Keratinocyte (primary cell): ENCODE measurements around the gene CARD11.

Source experiments
- EZH2 ChIP-seq: IDR thresholded peaks from one replicate; pipeline ENCODE4 v1.6.1; 2012; ENCODE audit warnings: inconsistent platforms, mild to moderate bottlenecking, low read length, moderate library complexity
- TF ChIP-seq, protein P1 (sequence below), 3 experiments: IDR thresholded peaks in 1 of 3; conservative IDR thresholded peaks in 1 of 3; optimal IDR thresholded peaks in 1 of 3; 2 replicates in 2 of 3; 3 replicates in 1 of 3; pipeline versions ENCODE3 to v1.5.1; 2011; ENCODE audit warnings: low read length in 3 of 3, mild to moderate bottlenecking in 3 of 3, moderate library complexity in 2 of 3, control low read depth in 1 of 3, inconsistent platforms in 1 of 3; ENCODE audit not compliant: insufficient read depth in 2 of 3; ENCODE audit errors: extremely low read depth in 1 of 3

DNA sequence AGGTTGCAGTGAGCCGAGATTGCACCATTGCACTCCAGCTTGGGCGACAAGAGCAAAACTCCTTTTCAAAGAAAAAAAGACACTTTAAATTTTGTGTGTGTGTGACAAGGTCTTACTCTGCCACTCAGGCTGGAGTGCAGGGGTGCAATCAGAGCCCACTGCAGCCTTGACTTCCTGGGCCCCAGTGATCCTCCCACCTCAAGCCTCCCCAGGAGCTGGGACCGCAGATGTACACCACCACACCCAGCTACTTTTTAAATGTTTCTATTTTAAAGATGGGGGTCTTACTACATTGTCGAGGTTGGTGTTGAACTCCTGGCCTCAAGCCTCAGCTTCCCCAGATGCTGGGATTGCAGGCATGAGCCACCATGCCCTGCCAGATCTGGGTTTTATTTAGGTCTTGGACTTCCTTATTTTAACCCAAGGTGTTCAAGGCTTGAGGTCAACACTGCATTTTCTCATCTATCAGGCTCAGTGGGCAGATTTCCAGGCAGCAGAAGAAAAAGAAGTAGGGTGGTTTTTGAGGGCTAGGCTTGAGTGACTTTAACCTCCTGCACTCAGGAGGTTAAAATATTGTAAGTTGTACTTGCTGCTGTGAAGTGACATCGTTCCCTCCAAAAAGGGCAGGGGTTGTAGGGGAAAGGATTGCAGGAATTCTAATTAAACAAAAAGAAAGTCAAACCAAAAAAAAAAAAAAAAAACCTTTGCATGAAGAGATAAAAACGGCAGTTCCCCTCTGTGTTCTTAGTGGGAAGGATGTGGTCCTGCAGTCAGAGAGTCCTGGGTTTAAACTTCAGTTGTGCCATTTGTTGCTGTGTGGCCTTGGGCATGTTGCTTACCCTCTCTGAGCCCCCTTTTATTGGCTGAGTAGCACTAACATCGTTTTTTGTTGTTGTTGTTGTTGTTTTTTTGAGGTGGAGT, 71.5 kb downstream of the CARD11 start:
- TF ChIP-seq, protein P1, sequence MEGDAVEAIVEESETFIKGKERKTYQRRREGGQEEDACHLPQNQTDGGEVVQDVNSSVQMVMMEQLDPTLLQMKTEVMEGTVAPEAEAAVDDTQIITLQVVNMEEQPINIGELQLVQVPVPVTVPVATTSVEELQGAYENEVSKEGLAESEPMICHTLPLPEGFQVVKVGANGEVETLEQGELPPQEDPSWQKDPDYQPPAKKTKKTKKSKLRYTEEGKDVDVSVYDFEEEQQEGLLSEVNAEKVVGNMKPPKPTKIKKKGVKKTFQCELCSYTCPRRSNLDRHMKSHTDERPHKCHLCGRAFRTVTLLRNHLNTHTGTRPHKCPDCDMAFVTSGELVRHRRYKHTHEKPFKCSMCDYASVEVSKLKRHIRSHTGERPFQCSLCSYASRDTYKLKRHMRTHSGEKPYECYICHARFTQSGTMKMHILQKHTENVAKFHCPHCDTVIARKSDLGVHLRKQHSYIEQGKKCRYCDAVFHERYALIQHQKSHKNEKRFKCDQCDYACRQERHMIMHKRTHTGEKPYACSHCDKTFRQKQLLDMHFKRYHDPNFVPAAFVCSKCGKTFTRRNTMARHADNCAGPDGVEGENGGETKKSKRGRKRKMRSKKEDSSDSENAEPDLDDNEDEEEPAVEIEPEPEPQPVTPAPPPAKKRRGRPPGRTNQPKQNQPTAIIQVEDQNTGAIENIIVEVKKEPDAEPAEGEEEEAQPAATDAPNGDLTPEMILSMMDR (optimal IDR thresholded peaks at IDR 0.05 in 1 of 3, IDR thresholded peaks at IDR 0.05 in 1 of 3, conservative IDR thresholded peaks at IDR 0.05 in 1 of 3; ENCODE audit: extremely low read depth in 1 of 3, insufficient read depth in 2 of 3, low read length in 3 of 3) = no peak
- no peak for TF ChIP-seq EZH2
